GM21526 (cell line): ENCODE data around the gene TEX2.

Source experiments
- ATAC-seq: cut with Tn5 transposase; IDR thresholded peaks from one replicate; pipeline ENCODE4 v1.9.1; 2021; ENCODE audit warnings: moderate library complexity; ENCODE audit not compliant: unreplicated experiment, low FRiP score

TEX2 gene, protein sequence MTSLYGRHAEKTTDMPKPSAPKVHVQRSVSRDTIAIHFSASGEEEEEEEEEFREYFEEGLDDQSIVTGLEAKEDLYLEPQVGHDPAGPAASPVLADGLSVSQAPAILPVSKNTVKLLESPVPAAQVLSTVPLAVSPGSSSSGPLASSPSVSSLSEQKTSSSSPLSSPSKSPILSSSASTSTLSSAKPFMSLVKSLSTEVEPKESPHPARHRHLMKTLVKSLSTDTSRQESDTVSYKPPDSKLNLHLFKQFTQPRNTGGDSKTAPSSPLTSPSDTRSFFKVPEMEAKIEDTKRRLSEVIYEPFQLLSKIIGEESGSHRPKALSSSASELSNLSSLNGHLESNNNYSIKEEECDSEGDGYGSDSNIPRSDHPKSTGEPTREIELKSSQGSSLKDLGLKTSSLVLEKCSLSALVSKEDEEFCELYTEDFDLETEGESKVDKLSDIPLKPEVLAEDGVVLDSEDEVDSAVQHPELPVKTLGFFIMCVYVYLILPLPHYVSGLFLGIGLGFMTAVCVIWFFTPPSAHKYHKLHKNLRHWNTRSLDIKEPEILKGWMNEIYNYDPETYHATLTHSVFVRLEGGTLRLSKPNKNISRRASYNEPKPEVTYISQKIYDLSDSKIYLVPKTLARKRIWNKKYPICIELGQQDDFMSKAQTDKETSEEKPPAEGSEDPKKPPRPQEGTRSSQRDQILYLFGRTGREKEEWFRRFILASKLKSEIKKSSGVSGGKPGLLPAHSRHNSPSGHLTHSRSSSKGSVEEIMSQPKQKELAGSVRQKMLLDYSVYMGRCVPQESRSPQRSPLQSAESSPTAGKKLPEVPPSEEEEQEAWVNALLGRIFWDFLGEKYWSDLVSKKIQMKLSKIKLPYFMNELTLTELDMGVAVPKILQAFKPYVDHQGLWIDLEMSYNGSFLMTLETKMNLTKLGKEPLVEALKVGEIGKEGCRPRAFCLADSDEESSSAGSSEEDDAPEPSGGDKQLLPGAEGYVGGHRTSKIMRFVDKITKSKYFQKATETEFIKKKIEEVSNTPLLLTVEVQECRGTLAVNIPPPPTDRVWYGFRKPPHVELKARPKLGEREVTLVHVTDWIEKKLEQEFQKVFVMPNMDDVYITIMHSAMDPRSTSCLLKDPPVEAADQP

DNA sequence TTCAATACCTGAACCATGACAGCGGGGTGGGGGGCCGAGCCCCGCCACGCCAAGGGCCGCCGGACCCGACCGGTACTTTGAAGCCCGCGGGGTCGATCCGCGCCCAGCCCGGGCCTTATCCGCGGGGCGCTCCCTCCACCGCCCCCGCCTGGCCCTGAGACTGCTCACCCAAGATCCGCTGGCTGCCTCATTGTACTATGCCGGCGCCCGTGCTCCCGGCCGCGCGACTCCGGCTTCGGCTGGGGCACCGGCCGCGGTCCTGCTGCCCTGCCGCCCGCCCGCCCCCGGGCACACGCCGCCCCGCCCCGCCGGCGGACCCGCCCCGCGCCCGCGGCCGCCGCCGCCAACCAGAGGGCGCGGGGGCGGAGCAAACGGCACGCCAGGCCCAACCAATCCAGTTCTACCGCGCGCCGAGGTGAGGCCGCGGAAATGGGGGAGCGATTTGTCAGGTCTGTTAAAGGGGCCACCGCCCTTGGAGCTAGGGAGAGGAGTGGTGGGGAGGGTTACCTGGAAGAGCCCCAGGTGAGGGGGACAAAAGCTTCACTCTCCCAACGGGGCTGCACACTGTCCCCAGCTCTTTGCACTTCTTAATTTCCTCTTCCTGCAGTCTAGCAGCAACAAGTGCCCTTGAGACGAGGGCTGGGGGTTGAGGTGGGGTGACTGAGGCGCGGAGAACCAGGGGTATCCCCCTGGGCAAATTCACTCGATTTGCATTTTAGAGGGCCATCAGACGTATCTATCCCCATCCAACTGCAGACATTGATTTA lies at the start of gene TEX2:
TEX2 (minus strand) TSS at position 261 of the 767 bp plus-strand sequence. CDS start 49,043 bp downstream, outside the sequence.
- peak; percentile 78 for ATAC-seq

DNA sequence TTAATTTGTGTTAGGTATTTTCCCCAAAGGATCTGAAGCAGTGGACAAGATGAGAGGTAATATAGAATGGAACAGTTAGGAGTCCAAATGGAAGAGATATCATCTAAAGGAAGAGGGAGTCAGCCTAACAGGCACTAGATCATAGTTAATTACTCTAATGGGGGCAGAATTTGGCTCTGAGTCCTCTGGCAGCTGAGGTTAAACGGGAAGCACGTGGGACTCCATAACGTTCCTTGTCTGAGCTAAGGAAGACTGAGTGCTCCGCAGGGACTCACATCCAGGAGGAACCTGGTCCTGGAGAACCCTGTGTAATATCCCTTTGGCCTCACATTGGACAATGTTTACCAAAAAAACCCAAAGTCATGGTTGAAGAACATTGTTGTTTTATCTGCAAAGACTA lies 46.6 kb upstream of the TEX2 start:
- no peak for ATAC-seq

DNA sequence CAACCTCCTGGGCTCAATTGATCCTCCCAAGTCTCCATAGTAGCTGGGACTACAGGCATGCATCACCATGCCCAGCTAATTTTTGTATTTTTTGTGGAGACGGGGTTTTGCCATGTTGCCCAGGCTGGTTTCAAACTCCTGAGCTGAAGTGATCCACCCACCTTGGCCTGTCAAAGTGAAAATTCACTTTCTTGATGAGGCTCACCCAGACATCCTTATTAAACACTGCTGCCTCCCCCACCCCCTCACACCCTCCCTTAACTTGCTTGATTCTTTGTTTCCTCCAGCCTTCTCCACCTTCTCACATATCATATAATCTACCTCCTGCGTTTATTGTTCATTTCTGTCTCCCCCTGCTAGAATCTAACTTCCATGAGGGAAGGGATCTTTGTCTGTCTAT lies 46.0 kb upstream of the TEX2 start:
- no peak for ATAC-seq

DNA sequence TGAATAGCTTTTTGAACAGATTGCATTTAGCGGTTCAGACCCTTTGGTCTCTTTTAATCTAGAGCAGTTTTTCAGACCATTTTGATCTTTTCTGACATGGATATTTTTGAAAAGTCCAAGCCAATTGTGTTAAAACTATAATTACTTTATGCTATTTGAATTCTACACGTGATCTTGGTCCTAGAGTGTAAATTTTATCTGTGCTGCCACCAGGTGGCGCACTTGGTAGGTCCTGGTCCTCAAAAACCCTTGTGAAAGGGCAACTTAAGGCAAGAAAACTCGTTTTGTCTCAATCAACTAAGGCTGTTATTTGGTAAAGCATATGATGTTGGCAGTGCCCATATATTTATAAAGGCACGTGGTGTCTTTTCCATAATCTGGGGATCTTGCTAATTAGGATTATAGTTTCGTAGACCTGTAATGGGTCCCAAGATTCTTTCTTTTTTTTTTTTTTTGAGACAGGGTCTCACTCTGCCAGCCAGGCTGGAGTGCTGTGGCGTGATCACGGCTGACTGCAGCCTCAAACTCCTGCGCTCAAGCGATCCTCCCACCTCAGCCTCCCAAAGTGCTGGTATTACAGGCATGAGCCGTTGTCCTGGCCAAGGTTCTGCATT lies 43.9 kb upstream of the TEX2 start:
- ATAC-seq: no peak

DNA sequence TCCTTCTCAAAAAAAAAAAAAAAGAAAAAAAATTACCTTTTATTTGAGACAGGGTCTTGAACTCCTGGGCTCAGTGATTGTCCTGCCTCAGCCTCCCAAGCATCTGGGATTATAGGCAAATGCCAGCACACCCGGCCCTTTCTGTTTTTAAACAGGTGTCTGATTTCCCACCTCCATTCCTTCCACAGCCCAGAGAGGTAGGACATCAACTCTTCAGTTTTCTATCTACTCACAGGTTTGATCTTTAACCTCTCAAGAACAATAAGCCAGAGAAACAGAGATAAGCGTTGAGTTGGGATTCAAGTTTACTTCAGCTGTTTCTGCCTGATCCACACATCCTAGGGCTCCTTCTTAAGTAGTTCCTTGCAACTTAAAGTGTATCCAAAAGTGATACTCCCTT lies 41.5 kb upstream of the TEX2 start:
- ATAC-seq: no peak

DNA sequence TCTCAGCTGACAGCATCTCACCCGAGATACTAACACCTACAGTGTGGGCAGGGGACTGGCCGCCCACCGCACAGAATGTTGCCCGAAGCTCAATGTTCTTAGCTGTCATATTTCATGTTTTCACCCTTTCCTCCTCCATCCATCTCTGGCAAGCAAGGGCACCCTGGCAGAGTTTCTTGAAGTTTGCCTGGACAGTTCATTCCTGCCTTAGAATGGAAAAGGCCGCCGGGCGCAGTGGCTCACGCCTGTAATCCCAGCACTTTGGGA lies 37.6 kb upstream of the TEX2 start:
- no peak for ATAC-seq

DNA sequence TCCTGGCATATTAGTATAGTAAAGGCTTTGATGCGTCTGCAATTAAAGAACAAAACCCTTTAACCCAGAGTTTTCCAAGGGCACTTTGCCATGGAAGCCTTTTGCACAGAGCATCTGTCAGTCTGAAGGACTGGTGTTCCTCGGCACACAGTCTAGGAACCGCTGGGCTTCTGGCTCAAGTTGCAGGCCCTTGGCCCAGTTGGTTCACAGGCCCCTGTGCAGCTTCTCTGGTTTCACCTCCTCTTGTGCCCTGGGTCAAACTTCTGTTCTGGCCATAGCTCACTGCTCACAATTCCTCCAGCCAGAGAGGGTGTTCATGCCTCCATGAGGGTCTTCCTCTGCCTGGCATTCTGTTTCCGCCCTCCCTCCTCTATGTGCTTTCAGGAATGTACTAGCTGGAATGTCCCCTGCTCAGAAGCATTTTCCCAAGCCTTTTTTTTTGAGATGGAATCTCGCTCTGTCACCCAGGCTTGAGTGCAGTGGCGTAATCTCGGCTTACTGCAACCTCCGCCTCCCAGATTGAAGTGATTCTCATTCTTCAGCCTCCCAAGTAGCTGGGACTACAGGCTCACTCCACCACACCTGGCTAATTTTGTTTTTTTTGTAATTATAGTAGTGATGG lies 34.5 kb upstream of the TEX2 start:
- no peak for ATAC-seq

DNA sequence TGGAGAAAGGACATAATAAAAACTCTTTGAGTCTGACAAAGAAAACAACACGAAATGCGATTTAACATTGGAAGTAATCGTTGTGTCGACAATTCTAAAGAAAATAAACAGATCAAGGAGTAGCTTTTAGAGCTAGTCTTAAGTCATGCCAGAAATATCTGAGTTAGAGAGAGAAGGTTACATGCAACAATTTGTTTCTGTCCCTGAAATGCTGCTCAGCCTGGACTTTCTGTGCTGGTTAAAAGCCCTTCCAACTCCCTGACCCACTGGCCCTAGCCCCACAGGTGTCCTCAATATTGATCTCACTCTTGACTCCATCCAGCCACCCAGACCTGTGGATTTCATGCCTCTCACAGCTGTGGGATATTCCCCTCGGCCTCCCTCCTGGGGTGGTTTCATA lies 33.2 kb upstream of the TEX2 start:
- ATAC-seq: no peak

DNA sequence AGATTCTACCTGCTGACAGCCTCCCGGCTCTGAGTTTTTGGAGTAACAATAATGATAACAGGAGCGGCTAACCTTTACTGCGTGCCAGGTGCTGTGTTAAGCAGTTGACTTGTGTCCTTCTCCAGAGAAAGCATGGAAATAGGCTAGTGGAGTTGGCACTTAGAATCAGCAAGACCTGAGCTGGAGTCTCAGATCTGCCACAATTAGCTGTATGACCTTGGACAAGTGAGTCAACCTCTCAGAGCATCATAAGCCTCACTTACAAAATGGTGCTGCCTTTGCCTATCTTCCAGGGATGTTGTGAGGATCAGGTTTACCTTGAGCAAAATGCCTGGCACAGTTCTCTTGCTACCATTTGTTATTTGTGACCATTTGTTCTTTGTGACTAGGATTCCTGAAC lies 32.1 kb upstream of the TEX2 start:
- no peak for ATAC-seq

DNA sequence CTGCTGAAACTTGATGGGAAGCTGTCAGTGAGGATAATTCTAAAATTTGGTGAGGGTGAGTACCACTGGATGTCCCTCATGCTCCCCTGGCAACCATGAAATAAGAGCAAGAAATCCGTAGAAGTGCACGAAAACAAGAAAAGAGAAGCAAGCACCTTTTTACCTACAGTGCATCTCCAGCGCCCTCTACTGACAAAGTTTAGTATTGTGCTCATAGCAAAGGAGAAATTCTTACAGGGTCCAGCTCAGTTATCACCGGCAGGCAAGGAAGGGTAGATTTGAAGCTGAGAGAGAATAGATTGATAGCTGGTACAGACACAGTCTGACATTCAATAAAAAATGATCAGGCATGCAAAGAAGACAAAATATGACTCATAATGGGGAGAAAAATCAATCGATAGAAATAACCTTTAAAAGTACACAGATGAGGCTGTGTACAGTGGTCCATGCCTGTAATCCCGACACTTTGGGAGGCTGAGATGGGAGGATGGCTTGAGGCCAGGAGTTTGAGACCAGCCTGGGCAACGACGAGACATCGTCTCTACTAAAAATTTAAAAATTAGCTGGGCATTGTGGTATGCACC lies 28.3 kb upstream of the TEX2 start:
- no peak for ATAC-seq

DNA sequence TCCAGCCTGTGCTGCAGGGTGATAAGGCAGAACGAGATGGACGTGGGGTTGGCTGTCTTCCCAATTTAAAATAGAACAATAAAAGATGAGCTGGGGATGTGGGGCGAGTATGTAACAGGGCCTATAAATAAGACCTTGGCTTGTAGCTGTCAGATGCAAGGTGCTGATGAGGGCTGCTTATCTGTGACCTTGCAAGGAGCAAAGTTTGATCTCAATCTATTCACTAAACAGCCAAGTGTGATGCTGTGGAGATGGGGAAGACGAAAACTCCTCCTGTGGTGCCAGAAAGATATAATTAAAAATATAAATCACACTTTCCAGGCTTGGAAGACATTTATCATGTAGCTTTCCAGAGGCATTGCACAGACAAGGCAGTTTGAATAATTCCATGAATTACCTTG lies 26.7 kb upstream of the TEX2 start:
- ATAC-seq: no peak

DNA sequence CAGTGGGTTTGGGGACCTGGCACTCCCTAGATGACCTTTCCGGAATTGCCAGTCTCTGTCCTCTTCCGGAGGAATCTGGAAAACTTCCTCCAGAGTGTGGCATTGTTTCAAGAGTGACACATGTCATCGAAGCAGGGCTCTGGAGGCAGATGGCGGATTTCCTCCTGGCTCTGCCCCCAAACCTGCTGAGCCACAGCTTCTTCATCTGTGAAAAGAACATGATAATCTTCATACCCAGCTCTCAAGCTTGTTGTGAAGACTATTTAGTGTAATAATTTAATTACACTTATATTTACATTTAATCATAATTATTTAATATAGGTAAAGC lies 19.7 kb upstream of the TEX2 start:
- no peak for ATAC-seq

DNA sequence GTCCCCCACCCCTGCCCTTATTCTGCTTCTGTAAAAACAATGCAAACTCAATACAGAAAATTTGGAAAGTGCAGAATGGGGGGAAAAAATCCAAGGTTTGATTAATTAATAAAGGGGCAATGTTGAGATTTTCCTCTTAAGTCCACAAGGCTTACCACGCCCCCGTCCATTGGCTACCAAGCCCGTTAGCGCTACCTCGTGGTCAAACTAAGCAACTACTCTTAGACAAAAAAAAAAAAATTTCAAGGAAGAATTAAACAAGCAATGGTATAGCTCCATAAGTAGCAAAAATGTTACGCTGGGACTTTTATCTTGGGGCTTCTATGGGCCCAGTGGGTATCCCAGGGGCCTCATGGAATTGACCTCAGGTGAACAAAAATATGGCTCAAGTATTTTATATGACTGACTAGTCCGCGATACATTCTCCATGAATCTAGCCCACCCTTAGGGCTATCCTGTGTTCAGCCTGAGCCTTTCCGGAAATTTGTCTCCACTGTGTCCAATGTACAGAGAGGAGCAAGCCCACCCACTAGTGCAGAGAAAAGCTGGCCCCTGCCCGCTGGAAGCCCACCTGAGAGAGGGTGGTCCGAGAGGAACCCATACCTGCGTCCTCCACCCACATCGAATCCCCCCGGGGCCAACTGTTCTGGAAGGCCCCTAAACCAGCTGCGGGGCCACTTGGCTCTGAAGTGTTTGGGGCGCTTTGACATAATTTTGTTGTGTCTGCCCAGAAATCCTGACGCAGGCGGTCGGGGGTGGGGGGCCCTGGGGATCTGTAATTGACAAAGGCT lies 19.1 kb upstream of the TEX2 start:
- ATAC-seq: no peak

DNA sequence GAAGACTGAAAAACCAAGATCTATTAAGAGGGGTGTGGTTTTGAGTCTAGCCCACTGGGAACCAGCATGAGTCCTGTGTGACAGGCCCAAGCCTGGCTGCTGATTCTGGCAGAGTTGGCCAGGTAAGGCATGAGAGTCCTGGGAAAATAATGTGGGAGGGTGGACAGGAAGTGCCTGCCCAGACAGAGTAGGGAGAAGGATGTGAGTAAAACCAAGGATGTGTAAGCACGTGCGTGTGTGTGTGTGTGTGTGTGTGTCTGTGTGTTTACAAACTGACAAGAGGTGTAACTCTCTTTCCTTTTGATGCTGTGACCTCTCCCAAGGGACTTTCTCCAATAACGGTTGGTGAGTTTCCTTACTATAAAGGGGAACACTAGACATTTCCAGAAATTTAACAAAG lies 15.6 kb upstream of the TEX2 start:
- ATAC-seq: no peak

DNA sequence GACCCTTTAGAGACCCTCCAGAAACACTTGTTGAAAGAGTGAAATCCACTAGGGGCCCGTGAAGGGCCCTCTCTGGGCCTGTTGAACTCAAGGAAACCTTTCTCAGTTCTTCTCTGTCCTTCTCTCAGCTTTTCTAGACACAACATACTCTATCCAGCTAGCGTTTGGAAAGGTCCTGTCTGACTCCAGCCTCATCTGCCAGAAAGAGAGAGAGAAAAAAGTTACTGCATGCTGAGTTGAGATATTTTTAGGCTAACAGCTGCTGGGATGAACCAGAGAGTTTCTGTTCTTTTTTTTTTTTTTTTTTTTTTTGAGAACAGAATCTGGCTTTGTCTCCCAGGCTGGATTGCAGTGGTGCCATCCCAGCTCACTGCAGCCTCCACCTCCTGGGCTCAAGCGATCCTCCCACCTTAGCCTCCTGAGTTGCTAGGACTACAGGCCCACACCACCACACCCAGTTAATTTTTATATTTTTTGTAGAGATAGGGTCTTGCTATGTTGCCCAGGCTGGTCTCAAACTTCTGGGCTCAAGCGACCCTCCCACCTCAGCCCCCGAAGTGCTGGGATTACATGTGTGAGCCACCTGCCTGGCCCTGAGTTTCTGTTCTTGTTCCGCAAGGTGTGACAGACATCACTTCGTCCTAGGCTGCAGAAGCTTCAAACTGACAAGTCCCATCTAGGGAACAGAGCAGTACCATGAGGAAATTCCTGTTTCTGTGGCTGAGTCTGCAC lies 14.9 kb upstream of the TEX2 start:
- ATAC-seq: no peak

DNA sequence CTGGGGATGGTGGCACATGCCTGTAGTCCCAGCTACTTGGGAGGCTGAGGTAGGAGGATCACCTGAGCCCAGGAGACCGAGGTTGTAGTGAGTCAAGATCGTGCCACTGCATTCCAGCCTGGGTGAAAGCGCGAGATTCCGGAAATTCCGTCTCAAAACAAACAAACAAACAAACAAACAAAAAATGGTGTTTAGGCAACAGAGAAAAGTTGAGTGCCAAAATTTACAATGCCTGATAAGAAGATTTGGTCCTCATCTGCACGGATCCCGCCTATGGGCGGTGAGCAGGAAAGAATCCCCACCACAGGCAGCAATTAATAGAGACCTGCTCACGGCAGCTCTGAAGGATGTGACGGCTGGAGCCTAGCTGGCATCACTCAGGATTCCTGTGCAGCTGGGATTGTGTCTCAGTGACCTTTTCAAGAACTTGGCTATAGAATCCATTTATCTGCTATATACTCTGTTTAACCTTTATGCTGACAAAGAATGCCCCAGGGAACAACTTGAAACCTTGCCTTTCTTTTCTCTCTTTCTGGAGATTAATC lies 14.0 kb upstream of the TEX2 start:
- ATAC-seq: no peak

DNA sequence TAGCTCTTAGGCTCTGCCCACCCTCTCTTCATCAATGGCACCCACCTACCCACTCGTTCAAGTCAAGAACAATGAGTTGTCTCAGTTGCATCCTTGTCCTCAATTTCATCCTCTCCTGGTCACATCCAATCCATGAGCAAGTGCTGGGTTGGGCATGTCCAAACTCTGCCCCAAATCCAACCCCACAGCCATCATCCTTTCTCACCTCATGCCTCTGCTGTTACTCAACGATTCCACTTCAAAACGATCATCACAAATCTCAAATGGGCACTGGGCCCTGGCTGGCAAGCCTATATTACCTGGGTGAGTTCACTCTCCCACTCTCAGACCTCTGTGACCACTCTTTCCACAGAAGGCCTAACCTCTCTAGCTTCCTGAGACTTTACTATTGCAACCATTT lies 12.0 kb upstream of the TEX2 start:
- no peak for ATAC-seq

DNA sequence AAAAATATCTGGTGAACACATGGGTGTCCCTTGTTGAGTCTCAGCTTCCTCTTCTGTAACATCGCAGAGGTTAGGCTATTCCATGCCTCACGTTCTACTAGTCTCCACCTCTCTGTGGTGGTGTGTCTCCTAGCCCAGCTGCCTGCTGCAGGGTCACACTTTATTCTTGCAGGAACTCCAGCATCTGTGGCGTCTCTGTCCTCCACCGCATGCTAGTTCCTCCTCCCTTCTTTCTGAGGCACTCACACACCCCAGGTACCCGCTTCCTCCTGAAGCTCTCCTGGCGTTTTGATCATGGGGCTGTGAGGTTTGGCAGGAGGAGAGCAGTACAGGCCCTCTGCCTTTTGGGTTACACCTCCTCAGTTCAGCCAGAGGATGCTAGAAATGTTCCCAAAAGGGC lies 9.9 kb upstream of the TEX2 start:
- no peak for ATAC-seq
